HEK293 (cell line): Measurements from ENCODE around the gene ANXA1.
A peak's percentile ranks its signal among the peaks of the same experiment; 100 is the strongest.

ENCODE experiments used
- CTCF ChIA-PET: fragments of 350-600 bp; formaldehyde crosslinking; extraction: SDS; loops from one replicate; lab custom pipeline; 2021; ENCODE audit warnings: antibody characterized with exemption; lab: Yijun Ruan, JAX
- POLR2A ChIA-PET: fragments of 300-600 bp; formaldehyde crosslinking; extraction: SDS; loops from one replicate; lab custom pipeline; 2020; ENCODE audit warnings: antibody characterized with exemption, inconsistent platforms; lab: Yijun Ruan, JAX
- H3K27ac ChIP-seq: fragments of 200-500 bp; sonication (Bioruptor generic); 2 replicates; pipeline ENCODE4 v1.5.1; 2014; ENCODE audit warnings: low read depth, low read length, control low read depth, inconsistent platforms; ENCODE audit errors: extremely low read depth
- H3K36me3 ChIP-seq, 2 experiments: fragments of 200-500 bp in 1 of 2; sonication (Bioruptor generic) in 1 of 2; 1 replicate in 1 of 2; 2 replicates in 1 of 2; pipeline ENCODE4 v1.5.1; 2014 to 2017; ENCODE audit warnings: inconsistent platforms in 2 of 2, low read length in 2 of 2; ENCODE audit not compliant: control insufficient read depth in 2 of 2, insufficient read depth in 1 of 2
- H3K4me1 ChIP-seq: fragments of 200-500 bp; sonication (Bioruptor generic); 2 replicates; pipeline ENCODE4 v1.5.1; 2014; ENCODE audit warnings: mild to moderate bottlenecking, low read length, inconsistent platforms; ENCODE audit not compliant: control insufficient read depth, insufficient read depth
- H3K4me3 ChIP-seq: 2 replicates; pipeline ENCODE4 v1.5.1; 2011; ENCODE audit warnings: low read depth, mild to moderate bottlenecking, control low read depth, low read length, moderate library complexity
- H3K9me3 ChIP-seq: fragments of 200-500 bp; sonication (Bioruptor generic); 2 replicates; pipeline ENCODE4 v1.5.1; 2014; ENCODE audit warnings: low read depth, low read length, inconsistent platforms; ENCODE audit not compliant: control insufficient read depth, insufficient read depth
- CTCF ChIP-seq: fragments of 450-650 bp; formaldehyde crosslinking; IDR thresholded peaks from 2 replicates; pipeline ENCODE4 v1.5.1; 2016; ENCODE audit warnings: missing biosample characterization, missing genetic modification characterization
- KLF8 ChIP-seq: fragments of 450-650 bp; formaldehyde crosslinking; IDR thresholded peaks from 2 replicates; pipeline ENCODE4 v1.5.1; 2016; ENCODE audit warnings: missing biosample characterization, missing genetic modification characterization
- MZF1 ChIP-seq: fragments of 450-650 bp; formaldehyde crosslinking; IDR thresholded peaks from 2 replicates; pipeline ENCODE4 v1.5.1; 2017; ENCODE audit warnings: missing biosample characterization, missing genetic modification characterization, borderline replicate concordance
- OSR2 ChIP-seq: fragments of 450-650 bp; formaldehyde crosslinking; IDR thresholded peaks from 2 replicates; pipeline ENCODE4 v1.5.1; 2016; ENCODE audit warnings: missing biosample characterization, missing genetic modification characterization
- PATZ1 ChIP-seq: fragments of 450-650 bp; formaldehyde crosslinking; IDR thresholded peaks from 2 replicates; pipeline ENCODE4 v1.5.1; 2016; ENCODE audit warnings: missing biosample characterization, missing genetic modification characterization
- ZBTB44 ChIP-seq: fragments of 450-650 bp; IDR thresholded peaks from 2 replicates; pipeline ENCODE4 v1.5.1; 2018; ENCODE audit warnings: missing biosample characterization, mild to moderate bottlenecking, missing genetic modification characterization
- ZBTB48 ChIP-seq: fragments of 450-650 bp; formaldehyde crosslinking; IDR thresholded peaks from 2 replicates; pipeline ENCODE4 v1.5.1; 2016; ENCODE audit warnings: missing biosample characterization, missing genetic modification characterization
- ZFP37 ChIP-seq: fragments of 450-650 bp; formaldehyde crosslinking; IDR thresholded peaks from 2 replicates; pipeline ENCODE4 v1.5.1; 2016; ENCODE audit warnings: missing biosample characterization, missing genetic modification characterization
- ZIC2 ChIP-seq: fragments of 450-650 bp; formaldehyde crosslinking; IDR thresholded peaks from 2 replicates; pipeline ENCODE4 v1.5.1; 2016; ENCODE audit warnings: missing biosample characterization, missing genetic modification characterization
- ZNF112 ChIP-seq: fragments of 450-650 bp; formaldehyde crosslinking; IDR thresholded peaks from 2 replicates; pipeline ENCODE4 v1.5.0; 2017; ENCODE audit warnings: missing biosample characterization, missing genetic modification characterization
- ZNF157 ChIP-seq: fragments of 450-650 bp; formaldehyde crosslinking; IDR thresholded peaks from 2 replicates; pipeline ENCODE4 v1.5.1; 2016; ENCODE audit warnings: missing biosample characterization, missing genetic modification characterization
- ZNF335 ChIP-seq: fragments of 450-650 bp; formaldehyde crosslinking; conservative IDR thresholded peaks from 2 replicates; pipeline ENCODE4 v1.5.1; 2016; ENCODE audit warnings: missing biosample characterization, missing genetic modification characterization
- ZNF350 ChIP-seq: fragments of 450-650 bp; formaldehyde crosslinking; IDR thresholded peaks from 2 replicates; pipeline ENCODE4 v1.5.0; 2017; ENCODE audit warnings: missing biosample characterization, mild to moderate bottlenecking, missing genetic modification characterization
- ZNF362 ChIP-seq: fragments of 450-650 bp; formaldehyde crosslinking; IDR thresholded peaks from 2 replicates; pipeline ENCODE4 v1.5.1; 2016; ENCODE audit warnings: missing biosample characterization, missing genetic modification characterization
- ZNF366 ChIP-seq: fragments of 450-650 bp; formaldehyde crosslinking; conservative IDR thresholded peaks from 2 replicates; pipeline ENCODE4 v1.5.1; 2016; ENCODE audit warnings: missing biosample characterization, missing genetic modification characterization
- ZNF548 ChIP-seq: fragments of 450-650 bp; formaldehyde crosslinking; IDR thresholded peaks from 2 replicates; pipeline ENCODE4 v1.5.1; 2016; ENCODE audit warnings: missing biosample characterization, missing genetic modification characterization
- ZNF624 ChIP-seq: fragments of 450-650 bp; formaldehyde crosslinking; IDR thresholded peaks from 2 replicates; pipeline ENCODE4 v1.5.1; 2017; ENCODE audit warnings: missing biosample characterization, missing genetic modification characterization
- ZNF645 ChIP-seq: fragments of 450-650 bp; formaldehyde crosslinking; IDR thresholded peaks from 2 replicates; pipeline ENCODE4; 2016; ENCODE audit warnings: missing biosample characterization, missing genetic modification characterization
- ZNF654 ChIP-seq: fragments of 450-650 bp; formaldehyde crosslinking; IDR thresholded peaks from 2 replicates; pipeline ENCODE4 v1.5.1; 2016; ENCODE audit warnings: low read depth, missing biosample characterization, missing genetic modification characterization
- ZNF670 ChIP-seq: fragments of 450-650 bp; formaldehyde crosslinking; IDR thresholded peaks from 2 replicates; pipeline ENCODE4 v1.5.1; 2016; ENCODE audit warnings: missing biosample characterization, missing genetic modification characterization, low read depth
- ZSCAN18 ChIP-seq: fragments of 450-650 bp; formaldehyde crosslinking; IDR thresholded peaks from 2 replicates; pipeline ENCODE4 v1.5.1; 2016; ENCODE audit warnings: missing biosample characterization, missing genetic modification characterization
- ZXDB ChIP-seq: fragments of 450-650 bp; formaldehyde crosslinking; IDR thresholded peaks from 2 replicates; pipeline ENCODE4 v1.5.1; 2016; ENCODE audit warnings: missing biosample characterization, missing genetic modification characterization

Gene ANXA1

GRCh38 chr9:73199448-73199847 is 47.8 kb downstream of the ANXA1 start:
- CTCF ChIA-PET = interaction anchor here (0.7 to 3.1 kb wide), 12 partner anchors 9 to 1527 kb away, joined by 3 to 10 read pairs (median 4); no protein-coding TSS in a partner anchor
- no peak overlapping the region for H3K27ac ChIP-seq
- no peak for TF ChIP-seq ZXDB (tag by site-specific recombination)
- TF ChIP-seq KLF8 = no peak
- TF ChIP-seq ZNF548 (tag by site-specific recombination) = no peak
- no peak for TF ChIP-seq ZNF645 (tag by site-specific recombination)
- peak; percentile 71 for TF ChIP-seq ZNF366 (tag by site-specific recombination)
- POLR2A ChIA-PET = no interaction called here
- no peaks in the 10 kb centered on the region for H3K9me3 ChIP-seq
- H3K36me3 ChIP-seq = no peaks in the 10 kb centered on the region
- no peaks in the 10 kb centered on the region for H3K4me1 ChIP-seq
- no peak overlapping the region for H3K4me3 ChIP-seq

- Histone ChIP-seq H3K27ac (no peak overlapping the region), H3K36me3 (no peaks in the 10 kb centered on the region)
- ChIA-PET POLR2A (no interaction called here), CTCF (interaction anchor here (0.5 to 3.1 kb wide), 22 partner anchors 9 to 1572 kb away, joined by 3 to 10 read pairs (median 4); no protein-coding TSS in a partner anchor)
- TF ChIP-seq ZNF112 (tag by site-specific recombination) (no peak), ZNF654 (tag by site-specific recombination) (peak; percentile 73)
- TF ChIP-seq, all 188 proteins: peak for 1
- Histone ChIP-seq H3K4me1 (no peaks in the 10 kb centered on the region), H3K9me3 (no peaks in the 10 kb centered on the region), H3K4me3 (no peak overlapping the region)
Measured at GRCh38 chr9:73199886-73200285, 48.2 kb downstream of the ANXA1 start.

GRCh38 chr9:73200694-73201452 is 49.2 kb downstream of the ANXA1 start:
- H3K27ac ChIP-seq = no peak overlapping the region
- H3K4me1 ChIP-seq = no peaks in the 10 kb centered on the region
- H3K4me3 ChIP-seq = no peak overlapping the region
- no peaks in the 10 kb centered on the region for H3K9me3 ChIP-seq
- no peaks in the 10 kb centered on the region for H3K36me3 ChIP-seq
- ChIA-PET CTCF (interaction anchor here (0.6 to 3.1 kb wide), 37 partner anchors 8 to 1571 kb away, joined by 3 to 16 read pairs (median 4); no protein-coding TSS in a partner anchor), POLR2A (no interaction called here)
- TF ChIP-seq ZNF157 (tag by site-specific recombination) (no peak), ZBTB48 (tag by site-specific recombination) (no peak), PATZ1 (tag by site-specific recombination) (no peak), CTCF (tag by site-specific recombination) (0 out of 2 replicates have a peak, but pooled peaks have one; percentile 28), OSR2 (tag by site-specific recombination) (no peak), ZBTB44 (tag by site-specific recombination) (no peak), ZSCAN18 (tag by site-specific recombination) (no peak), MZF1 (tag by site-specific recombination) (no peak), ZIC2 (no peak), ZNF624 (no peak), ZNF335 (tag by site-specific recombination) (no peak), ZFP37 (tag by site-specific recombination) (no peak), ZNF362 (tag by site-specific recombination) (peak; percentile 52; the same call in 1 of the 2 replicates), ZNF350 (tag by site-specific recombination) (no peak), ZNF670 (tag by site-specific recombination) (no peak)
